Measurements from ENCODE around the gene EFCAB6. TPM values are rescaled to one million over a fixed set of nuclear protein-coding genes. Genes with fewer than 3 reads are reported as not detected.

The EFCAB6 gene
- total and polyA plus RNA-seq, 3 donors from 2014 or later, result 41.3 to 108 (median 81.5) TPM

DNA sequence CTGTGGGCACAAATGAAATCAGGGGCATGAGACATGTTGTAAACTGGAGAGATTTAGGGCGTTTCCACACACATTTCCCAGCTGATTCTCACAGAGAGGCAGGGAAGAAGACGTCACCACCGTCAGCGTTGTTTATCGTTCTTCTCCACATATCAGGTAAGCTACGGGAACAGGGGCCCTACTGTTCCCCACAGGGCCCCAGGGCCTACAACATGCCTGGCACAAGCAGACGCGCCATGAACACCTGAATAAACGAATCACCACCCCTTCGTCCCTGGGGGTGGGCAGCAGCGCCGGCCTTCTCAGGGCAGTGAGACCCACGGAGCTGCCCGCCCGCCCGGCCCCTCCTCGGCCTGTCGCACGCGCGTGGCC is 342 bp downstream of the EFCAB6 start:
- no peak for TF ChIP-seq POLR2A (IDR thresholded peaks at IDR 0.05)
- TF ChIP-seq, protein P1, sequence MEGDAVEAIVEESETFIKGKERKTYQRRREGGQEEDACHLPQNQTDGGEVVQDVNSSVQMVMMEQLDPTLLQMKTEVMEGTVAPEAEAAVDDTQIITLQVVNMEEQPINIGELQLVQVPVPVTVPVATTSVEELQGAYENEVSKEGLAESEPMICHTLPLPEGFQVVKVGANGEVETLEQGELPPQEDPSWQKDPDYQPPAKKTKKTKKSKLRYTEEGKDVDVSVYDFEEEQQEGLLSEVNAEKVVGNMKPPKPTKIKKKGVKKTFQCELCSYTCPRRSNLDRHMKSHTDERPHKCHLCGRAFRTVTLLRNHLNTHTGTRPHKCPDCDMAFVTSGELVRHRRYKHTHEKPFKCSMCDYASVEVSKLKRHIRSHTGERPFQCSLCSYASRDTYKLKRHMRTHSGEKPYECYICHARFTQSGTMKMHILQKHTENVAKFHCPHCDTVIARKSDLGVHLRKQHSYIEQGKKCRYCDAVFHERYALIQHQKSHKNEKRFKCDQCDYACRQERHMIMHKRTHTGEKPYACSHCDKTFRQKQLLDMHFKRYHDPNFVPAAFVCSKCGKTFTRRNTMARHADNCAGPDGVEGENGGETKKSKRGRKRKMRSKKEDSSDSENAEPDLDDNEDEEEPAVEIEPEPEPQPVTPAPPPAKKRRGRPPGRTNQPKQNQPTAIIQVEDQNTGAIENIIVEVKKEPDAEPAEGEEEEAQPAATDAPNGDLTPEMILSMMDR (IDR thresholded peaks at IDR 0.05), result no peak
- intact Hi-C loops (cut with DNase I; ENCODE audit: low total_unique reads), result no loop called here
- Histone ChIP-seq H3K27ac (peak overlapping the region; percentile 48 to 71), H3K9me3 (no peaks in the 10 kb centered on the region), H3K27me3 (no peaks in the 10 kb centered on the region), H3K4me1 (peaks cover 7% of the 10 kb centered on the region), H3K4me3 (peak overlapping the region; percentile 82), H3K36me3 (ENCODE audit: low read depth, missing control alignments) (no peaks in the 10 kb centered on the region)
- DNase-seq, result no peak
- 0 to 2% methylated on average over 6 to 21 of the region's 21 CpGs for WGBS, 2 donors

DNA sequence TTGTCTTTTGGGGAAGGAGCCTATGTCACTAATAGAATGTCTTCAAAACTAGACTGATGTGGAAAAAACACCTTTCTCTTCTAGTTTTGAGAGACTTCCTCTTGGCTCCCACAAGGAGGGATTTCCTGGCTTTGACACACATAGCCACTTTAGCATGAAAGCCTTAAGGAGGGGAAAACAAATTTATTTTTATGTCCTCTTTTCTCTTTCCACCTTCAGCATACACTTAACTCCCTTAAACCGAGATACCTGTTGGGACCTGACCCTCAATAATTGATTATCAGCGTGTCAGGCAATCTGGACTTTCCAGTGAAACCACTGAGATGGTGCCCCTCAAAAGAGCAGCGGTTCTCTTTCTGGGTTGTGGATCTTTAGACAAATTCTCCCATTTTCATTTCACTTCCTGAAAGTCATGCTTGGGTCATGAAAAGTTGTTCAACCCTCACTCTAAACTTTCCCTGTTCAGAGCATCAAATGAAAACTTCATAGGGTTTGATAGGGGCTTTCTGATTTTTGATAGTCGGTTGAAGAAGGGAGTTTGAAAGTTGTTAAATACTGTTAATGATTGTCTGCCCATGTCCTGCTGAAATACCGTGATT is 9.1 kb downstream of the EFCAB6 start:
- 79 to 88% methylated on average over 5 of the region's 5 CpGs for WGBS, 2 donors
- TF ChIP-seq, protein P1 (IDR thresholded peaks at IDR 0.05), result no peak
- TF ChIP-seq POLR2A (IDR thresholded peaks at IDR 0.05), result no peak
- Histone ChIP-seq H3K27me3 (no peaks in the 10 kb centered on the region), H3K9me3 (no peaks in the 10 kb centered on the region), H3K4me3 (no peak overlapping the region), H3K36me3 (ENCODE audit: low read depth, missing control alignments) (no peaks in the 10 kb centered on the region), H3K27ac (no peak overlapping the region), H3K4me1 (no peaks in the 10 kb centered on the region)
- intact Hi-C loops (cut with DNase I; ENCODE audit: low total_unique reads), result no loop called here
- no peak for DNase-seq

DNA sequence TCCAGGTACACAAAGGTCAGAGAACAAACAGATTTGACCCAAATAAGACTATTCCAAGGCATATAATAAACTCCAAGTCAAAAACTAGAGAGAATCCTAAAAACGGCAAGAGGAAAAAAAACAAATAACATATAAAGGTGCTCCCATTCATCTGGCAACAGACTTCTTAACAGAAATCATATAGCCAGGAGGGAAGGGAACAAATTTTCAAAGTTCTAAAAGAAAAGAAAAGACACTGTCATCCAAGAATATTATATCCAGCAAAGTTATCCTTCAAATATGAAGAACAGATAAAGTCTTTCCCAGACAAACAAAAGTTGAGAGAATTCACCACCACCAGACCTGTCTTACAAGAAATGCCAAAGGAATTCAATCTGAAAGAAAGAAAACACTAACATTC is 11.1 kb downstream of the EFCAB6 start:
- Histone ChIP-seq H3K36me3 (ENCODE audit: low read depth, missing control alignments) (no peaks in the 10 kb centered on the region), H3K27me3 (no peaks in the 10 kb centered on the region), H3K4me1 (no peaks in the 10 kb centered on the region), H3K4me3 (no peak overlapping the region), H3K27ac (no peak overlapping the region), H3K9me3 (no peaks in the 10 kb centered on the region)
- no peak for DNase-seq
- intact Hi-C loops (cut with DNase I; ENCODE audit: low total_unique reads), result no loop called here
- TF ChIP-seq, protein P1 (IDR thresholded peaks at IDR 0.05), result no peak
- no peak for TF ChIP-seq POLR2A (IDR thresholded peaks at IDR 0.05)
- WGBS, 2 donors, result 88 to 95% methylated on average over 1 of the region's 1 CpG

- H3K27ac ChIP-seq, result no peak overlapping the region
- H3K4me1 ChIP-seq, result no peaks in the 10 kb centered on the region
- no peaks in the 10 kb centered on the region for H3K27me3 ChIP-seq
- TF ChIP-seq POLR2A (IDR thresholded peaks at IDR 0.05), result no peak
- TF ChIP-seq, protein P1 (IDR thresholded peaks at IDR 0.05), result no peak
- intact Hi-C loops (cut with DNase I; ENCODE audit: low total_unique reads), result no loop called here
- no peaks in the 10 kb centered on the region for H3K9me3 ChIP-seq
- no peak overlapping the region for H3K4me3 ChIP-seq
- 80 to 82% methylated on average over 5 of the region's 5 CpGs for WGBS, 2 donors
- H3K36me3 ChIP-seq (ENCODE audit: low read depth, missing control alignments), result no peaks in the 10 kb centered on the region
- no peak for DNase-seq
These were observed 13.6 kb downstream of the EFCAB6 start for GRCh38 chr22:43798492-43798891.

DNA sequence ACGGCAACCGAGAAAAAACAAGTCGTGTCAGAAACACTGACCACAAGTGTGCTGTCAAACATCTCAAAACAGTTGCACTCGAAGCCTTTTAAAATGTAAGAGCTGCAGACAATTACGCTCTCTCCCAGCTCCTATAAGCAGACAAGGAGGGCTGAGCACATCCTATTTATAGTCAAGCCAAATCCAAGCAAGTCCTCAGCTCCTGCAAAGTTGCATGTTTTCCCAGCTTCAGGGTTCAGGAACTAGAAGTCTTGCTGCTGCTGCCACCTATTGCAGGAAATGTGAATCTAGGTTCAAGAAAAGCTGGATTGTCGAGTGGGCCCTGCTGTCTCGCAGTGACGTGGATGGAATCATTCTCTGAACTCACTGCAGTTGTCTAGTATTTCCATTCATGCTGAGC is 15.5 kb downstream of the EFCAB6 start:
- 60 to 68% methylated on average over 8 of the region's 8 CpGs for WGBS, 2 donors
- Histone ChIP-seq H3K27me3 (no peaks in the 10 kb centered on the region), H3K4me3 (no peak overlapping the region), H3K27ac (no peak overlapping the region), H3K4me1 (no peaks in the 10 kb centered on the region), H3K36me3 (ENCODE audit: low read depth, missing control alignments) (no peaks in the 10 kb centered on the region), H3K9me3 (no peaks in the 10 kb centered on the region)
- intact Hi-C loops (cut with DNase I; ENCODE audit: low total_unique reads), result no loop called here
- TF ChIP-seq, protein P1 (IDR thresholded peaks at IDR 0.05), result peak in 2 of 3 experiments; percentile 13 to 27
- TF ChIP-seq POLR2A (IDR thresholded peaks at IDR 0.05), result no peak
- DNase-seq, result peak; percentile 46
